Neural progenitor cell (in vitro differentiated cells): ENCODE data around the gene WASHC2C.
"Not testable (repeated sequence)": the region's sequence is repeated elsewhere in the genome, so short reads cannot be mapped to it uniquely, and the experiment has no call there.

ENCODE experiments used
- EZH2 ChIP-seq: fragments of 200-600 bp; sonication (generic); IDR thresholded peaks from 2 replicates; pipeline ENCODE4 v1.6.1; 2017; ENCODE audit warnings: antibody characterized with exemption, mild to moderate bottlenecking, moderate library complexity
- EZH2phosphoT487 ChIP-seq: fragments of 200-600 bp; sonication (generic); IDR thresholded peaks from 2 replicates; pipeline ENCODE4 v1.6.1; 2017; ENCODE audit warnings: antibody characterized with exemption
- TF ChIP-seq, protein P1 (sequence below): fragments of 200-600 bp; sonication (generic); IDR thresholded peaks from 2 replicates; pipeline ENCODE4 v1.5.1; 2017; ENCODE audit warnings: antibody characterized with exemption, mild to moderate bottlenecking

DNA sequence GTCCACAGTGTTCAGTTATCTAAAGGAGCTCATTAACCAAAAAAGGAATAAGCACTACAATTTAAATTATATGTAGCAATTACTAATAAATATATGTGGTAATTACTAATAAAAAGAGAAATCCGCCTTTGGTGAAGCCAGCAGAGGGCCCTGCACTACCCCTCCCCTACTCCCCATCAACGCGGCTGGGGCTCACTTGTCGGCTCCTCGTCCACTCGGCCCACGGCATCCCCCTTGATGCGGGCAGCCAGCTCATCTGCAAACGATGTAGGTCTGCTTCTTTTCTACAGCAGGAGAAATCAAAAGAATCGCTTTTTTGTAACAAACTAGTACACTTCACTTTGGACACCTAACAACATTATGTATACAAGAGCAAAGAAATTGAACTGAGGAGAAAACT, 5.6 kb upstream of the WASHC2C start:
- TF ChIP-seq, protein P1, sequence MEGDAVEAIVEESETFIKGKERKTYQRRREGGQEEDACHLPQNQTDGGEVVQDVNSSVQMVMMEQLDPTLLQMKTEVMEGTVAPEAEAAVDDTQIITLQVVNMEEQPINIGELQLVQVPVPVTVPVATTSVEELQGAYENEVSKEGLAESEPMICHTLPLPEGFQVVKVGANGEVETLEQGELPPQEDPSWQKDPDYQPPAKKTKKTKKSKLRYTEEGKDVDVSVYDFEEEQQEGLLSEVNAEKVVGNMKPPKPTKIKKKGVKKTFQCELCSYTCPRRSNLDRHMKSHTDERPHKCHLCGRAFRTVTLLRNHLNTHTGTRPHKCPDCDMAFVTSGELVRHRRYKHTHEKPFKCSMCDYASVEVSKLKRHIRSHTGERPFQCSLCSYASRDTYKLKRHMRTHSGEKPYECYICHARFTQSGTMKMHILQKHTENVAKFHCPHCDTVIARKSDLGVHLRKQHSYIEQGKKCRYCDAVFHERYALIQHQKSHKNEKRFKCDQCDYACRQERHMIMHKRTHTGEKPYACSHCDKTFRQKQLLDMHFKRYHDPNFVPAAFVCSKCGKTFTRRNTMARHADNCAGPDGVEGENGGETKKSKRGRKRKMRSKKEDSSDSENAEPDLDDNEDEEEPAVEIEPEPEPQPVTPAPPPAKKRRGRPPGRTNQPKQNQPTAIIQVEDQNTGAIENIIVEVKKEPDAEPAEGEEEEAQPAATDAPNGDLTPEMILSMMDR = not testable (repeated sequence)
- TF ChIP-seq EZH2, EZH2phosphoT487: not testable (repeated sequence)
